ENCODE results near the gene UBE2E2.

Gene UBE2E2

DNA sequence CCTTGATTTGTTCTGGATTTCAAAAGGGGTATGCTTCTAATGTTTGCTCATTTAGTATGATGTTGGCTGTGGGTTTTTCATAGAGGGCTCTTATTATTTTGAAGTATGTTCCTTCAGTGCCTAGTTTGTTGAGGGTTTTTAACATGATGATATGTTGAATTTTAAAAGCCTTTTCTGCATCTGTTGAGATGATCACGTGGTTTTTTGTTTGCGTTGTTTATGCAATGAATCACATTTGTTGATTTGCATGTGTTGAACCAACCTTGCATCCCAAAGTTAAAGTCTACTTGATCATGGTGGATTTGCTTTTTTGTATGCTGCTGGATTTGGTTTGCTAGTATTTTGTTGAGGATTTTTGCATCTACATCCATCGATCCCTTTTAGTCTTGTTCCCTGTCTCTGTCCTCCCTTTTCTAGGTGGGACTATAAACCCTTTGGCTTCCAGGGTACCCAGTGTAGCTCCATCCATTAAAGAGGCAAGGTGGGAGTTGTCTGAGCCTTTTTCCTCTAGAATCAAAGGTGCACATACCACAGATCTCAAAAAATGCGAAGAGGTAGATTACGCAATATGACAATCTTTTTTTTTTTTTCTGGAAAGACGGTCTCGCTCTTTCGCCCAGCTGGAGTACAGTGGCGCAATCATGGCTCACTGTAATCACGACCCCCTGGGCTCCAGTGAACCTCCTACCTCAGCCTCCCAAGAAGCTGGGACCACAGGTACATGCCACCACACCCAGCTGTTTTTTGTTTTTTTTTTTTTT, 381.0 kb downstream of the UBE2E2 start:
- no peaks in the 10 kb centered on the region for H3K36me3 ChIP-seq
- H3K27me3 ChIP-seq: no peaks in the 10 kb centered on the region
- TF ChIP-seq, protein P1, sequence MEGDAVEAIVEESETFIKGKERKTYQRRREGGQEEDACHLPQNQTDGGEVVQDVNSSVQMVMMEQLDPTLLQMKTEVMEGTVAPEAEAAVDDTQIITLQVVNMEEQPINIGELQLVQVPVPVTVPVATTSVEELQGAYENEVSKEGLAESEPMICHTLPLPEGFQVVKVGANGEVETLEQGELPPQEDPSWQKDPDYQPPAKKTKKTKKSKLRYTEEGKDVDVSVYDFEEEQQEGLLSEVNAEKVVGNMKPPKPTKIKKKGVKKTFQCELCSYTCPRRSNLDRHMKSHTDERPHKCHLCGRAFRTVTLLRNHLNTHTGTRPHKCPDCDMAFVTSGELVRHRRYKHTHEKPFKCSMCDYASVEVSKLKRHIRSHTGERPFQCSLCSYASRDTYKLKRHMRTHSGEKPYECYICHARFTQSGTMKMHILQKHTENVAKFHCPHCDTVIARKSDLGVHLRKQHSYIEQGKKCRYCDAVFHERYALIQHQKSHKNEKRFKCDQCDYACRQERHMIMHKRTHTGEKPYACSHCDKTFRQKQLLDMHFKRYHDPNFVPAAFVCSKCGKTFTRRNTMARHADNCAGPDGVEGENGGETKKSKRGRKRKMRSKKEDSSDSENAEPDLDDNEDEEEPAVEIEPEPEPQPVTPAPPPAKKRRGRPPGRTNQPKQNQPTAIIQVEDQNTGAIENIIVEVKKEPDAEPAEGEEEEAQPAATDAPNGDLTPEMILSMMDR (IDR thresholded peaks at IDR 0.05): no peak
- H3K4me3 ChIP-seq (ENCODE audit: low read depth in 1 of 2, low read length in 1 of 2): no peak overlapping the region
- no peaks in the 10 kb centered on the region for H3K9me3 ChIP-seq
- H3K4me1 ChIP-seq (ENCODE audit: control insufficient read depth in 1 of 2, insufficient read depth in 1 of 2, low read depth in 1 of 2, low read length in 1 of 2): no peaks in the 10 kb centered on the region
- no peak overlapping the region for H3K27ac ChIP-seq

DNA sequence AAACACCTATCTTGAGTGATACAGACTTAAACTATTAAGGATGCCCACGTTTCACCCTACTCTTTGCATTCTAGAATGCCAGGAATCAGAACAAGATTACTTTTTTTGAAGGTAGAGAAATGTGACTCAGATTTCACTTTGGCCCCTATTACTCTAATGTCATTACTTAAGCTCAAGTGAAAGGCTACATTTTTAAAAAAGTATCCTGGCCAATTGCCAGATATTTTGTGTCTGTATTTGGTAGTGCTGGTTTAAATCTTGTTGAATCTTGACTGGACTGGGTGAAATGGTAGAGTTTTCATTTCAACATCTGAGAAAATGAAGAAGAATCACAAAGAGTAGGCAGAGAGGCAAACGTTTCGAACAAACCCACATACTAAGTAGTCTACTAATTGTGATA, 384.4 kb downstream of the UBE2E2 start:
- Histone ChIP-seq H3K36me3 (no peaks in the 10 kb centered on the region), H3K4me3 (ENCODE audit: low read depth in 1 of 2, low read length in 1 of 2) (no peak overlapping the region), H3K4me1 (ENCODE audit: control insufficient read depth in 1 of 2, insufficient read depth in 1 of 2, low read depth in 1 of 2, low read length in 1 of 2) (no peaks in the 10 kb centered on the region), H3K27ac (no peak overlapping the region), H3K27me3 (no peaks in the 10 kb centered on the region), H3K9me3 (no peaks in the 10 kb centered on the region)
- TF ChIP-seq, protein P1 (IDR thresholded peaks at IDR 0.05): no peak

DNA sequence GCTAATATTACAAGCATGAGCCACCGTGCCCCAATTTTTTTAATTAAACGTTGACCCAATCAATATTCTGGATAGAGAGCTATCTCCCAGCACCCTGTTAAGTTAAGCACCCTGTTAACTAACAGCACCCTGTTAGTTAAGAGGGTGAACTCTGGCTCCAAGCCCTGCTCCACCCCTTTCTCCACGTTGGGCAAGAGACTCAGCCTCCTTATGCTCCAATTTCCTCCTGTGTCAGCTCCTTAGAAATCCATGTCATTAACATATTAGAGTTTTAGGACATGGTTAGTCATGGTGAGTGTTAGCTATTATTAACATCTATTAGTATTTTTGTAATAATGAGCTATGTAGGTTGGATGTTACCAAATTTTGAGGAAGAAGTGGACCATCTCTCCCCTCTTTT, 385.4 kb downstream of the UBE2E2 start:
- Histone ChIP-seq H3K9me3 (no peaks in the 10 kb centered on the region), H3K4me1 (ENCODE audit: control insufficient read depth in 1 of 2, insufficient read depth in 1 of 2, low read depth in 1 of 2, low read length in 1 of 2) (no peaks in the 10 kb centered on the region), H3K36me3 (no peaks in the 10 kb centered on the region), H3K27me3 (no peaks in the 10 kb centered on the region), H3K27ac (no peak overlapping the region), H3K4me3 (ENCODE audit: low read depth in 1 of 2, low read length in 1 of 2) (no peak overlapping the region)
- TF ChIP-seq, protein P1 (IDR thresholded peaks at IDR 0.05): no peak

DNA sequence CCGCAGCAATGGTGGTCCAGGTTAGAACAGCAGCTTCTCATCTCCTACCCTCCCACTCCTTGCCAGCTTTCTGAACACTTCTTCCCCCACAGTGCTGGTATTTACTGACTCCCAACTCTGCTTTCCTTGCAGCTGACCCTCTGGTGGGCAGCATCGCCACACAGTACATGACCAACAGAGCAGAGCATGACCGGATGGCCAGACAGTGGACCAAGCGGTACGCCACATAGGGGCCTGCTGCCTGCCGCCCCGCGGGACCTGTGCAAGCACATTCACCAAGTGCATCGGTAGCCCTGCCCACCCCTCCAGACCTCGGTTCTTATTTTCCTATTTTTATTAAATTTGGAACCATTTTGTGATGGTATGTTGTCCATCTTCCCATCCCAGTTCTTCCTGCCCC, 386.5 kb downstream of the UBE2E2 start:
- H3K36me3 ChIP-seq: no peaks in the 10 kb centered on the region
- H3K9me3 ChIP-seq: no peaks in the 10 kb centered on the region
- TF ChIP-seq, protein P1 (IDR thresholded peaks at IDR 0.05): no peak
- no peaks in the 10 kb centered on the region for H3K4me1 ChIP-seq (ENCODE audit: control insufficient read depth in 1 of 2, insufficient read depth in 1 of 2, low read depth in 1 of 2, low read length in 1 of 2)
- no peak overlapping the region for H3K27ac ChIP-seq
- no peaks in the 10 kb centered on the region for H3K27me3 ChIP-seq
- no peak overlapping the region for H3K4me3 ChIP-seq (ENCODE audit: low read depth in 1 of 2, low read length in 1 of 2)

DNA sequence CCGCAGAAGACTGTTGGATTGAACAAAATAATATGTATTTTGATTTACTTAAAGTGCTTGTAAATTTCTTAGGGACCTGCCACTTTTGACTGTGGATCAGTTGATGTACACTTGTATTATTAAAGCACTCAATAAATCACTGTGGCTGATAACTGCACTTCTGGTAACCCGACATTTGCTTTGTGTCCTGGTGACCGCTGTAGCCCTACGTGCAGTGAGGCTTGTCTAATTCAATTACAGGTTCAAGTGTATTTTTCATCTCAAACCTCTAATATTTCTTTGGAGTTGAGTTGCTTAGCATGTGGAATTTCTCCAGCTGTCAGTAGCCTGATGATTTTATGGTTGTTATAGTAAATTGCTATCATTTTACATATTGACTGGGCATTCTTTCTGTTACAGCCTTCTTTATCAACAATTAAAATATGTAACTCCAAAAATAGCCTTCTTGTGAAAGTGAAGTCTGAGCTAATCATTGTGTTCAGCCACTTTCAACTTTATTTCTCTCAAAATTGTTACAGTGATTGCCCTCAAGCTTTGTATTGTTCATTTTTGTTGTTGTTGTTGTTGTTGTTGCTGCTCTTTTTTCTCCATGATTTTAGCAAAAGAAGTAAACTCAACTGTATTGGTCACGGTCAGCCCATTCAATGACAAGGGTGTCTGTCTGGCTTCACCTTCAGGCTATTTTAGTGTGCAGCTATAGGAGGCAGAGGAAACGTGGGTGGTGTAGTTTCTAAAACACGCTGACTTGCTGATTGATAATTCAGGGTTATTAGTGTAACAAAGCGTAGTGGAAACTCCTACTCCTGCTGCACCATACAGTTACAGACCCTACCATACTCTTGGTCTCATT, 387.5 kb downstream of the UBE2E2 start:
- no peaks in the 10 kb centered on the region for H3K9me3 ChIP-seq
- no peaks in the 10 kb centered on the region for H3K27me3 ChIP-seq
- H3K4me3 ChIP-seq (ENCODE audit: low read depth in 1 of 2, low read length in 1 of 2): no peak overlapping the region
- no peaks in the 10 kb centered on the region for H3K36me3 ChIP-seq
- TF ChIP-seq, protein P1 (IDR thresholded peaks at IDR 0.05): no peak
- no peaks in the 10 kb centered on the region for H3K4me1 ChIP-seq (ENCODE audit: control insufficient read depth in 1 of 2, insufficient read depth in 1 of 2, low read depth in 1 of 2, low read length in 1 of 2)
- no peak overlapping the region for H3K27ac ChIP-seq

Data from neutrophil (primary cell).